HepG2 (cell line): Measurements from ENCODE around the gene SPPL2B. TPM values are rescaled to one million over a fixed set of nuclear protein-coding genes. Genes with fewer than 3 reads are reported as not detected.

Experiments
- BRF2 ChIP-seq: sonication (generic); formaldehyde crosslinking; IDR thresholded peaks from 2 replicates; pipeline ENCODE4 v1.8.1; 2022; ENCODE audit warnings: mild to moderate bottlenecking, missing genetic modification reagents
- DBP ChIP-seq: sonication (generic); formaldehyde crosslinking; IDR thresholded peaks from 2 replicates; pipeline ENCODE4 v1.4.0; 2020; ENCODE audit warnings: missing genetic modification reagents; ENCODE audit errors: not compliant biosample characterization
- FIP1L1 ChIP-seq: fragments of 200-400 bp; formaldehyde crosslinking; IDR thresholded peaks from 2 replicates; pipeline ENCODE4 v1.6.1; 2018; ENCODE audit warnings: low read depth, mild to moderate bottlenecking, low read length, moderate library complexity, borderline replicate concordance; ENCODE audit not compliant: insufficient read depth
- HDAC2 ChIP-seq: sonication (generic); formaldehyde crosslinking; IDR thresholded peaks from 2 replicates; pipeline ENCODE4 v1.4.0; 2020; ENCODE audit warnings: missing genetic modification reagents
- HINFP ChIP-seq: sonication (generic); formaldehyde crosslinking; IDR thresholded peaks from 2 replicates; pipeline ENCODE4 v1.4.0; 2020; ENCODE audit warnings: low read depth, mild to moderate bottlenecking, missing genetic modification reagents
- JUNB ChIP-seq: sonication (generic); formaldehyde crosslinking; IDR thresholded peaks from 2 replicates; pipeline ENCODE4 v1.8.0; 2022; ENCODE audit warnings: missing genetic modification reagents, mild to moderate bottlenecking, borderline replicate concordance
- MAFF ChIP-seq: IDR thresholded peaks from 2 replicates; pipeline ENCODE4 v1.6.1; 2011; ENCODE audit warnings: low read depth, low read length, improper control_type of control experiment
- MXI1 ChIP-seq: IDR thresholded peaks from 3 replicates; pipeline ENCODE4 v1.6.1; 2012; ENCODE audit warnings: low read depth, low read length, inconsistent platforms, borderline replicate concordance
- POLR2G ChIP-seq: fragments of 200-400 bp; formaldehyde crosslinking; IDR thresholded peaks from 2 replicates; pipeline ENCODE4 v1.6.1; 2018; ENCODE audit warnings: mild to moderate bottlenecking, low read depth, low read length, moderate library complexity
- SP2 ChIP-seq: sonication (generic); formaldehyde crosslinking; IDR thresholded peaks from 2 replicates; pipeline ENCODE4 v1.5.1; 2020; ENCODE audit warnings: mild to moderate bottlenecking, missing genetic modification reagents
- TAF1 ChIP-seq: sonication (generic); formaldehyde crosslinking; IDR thresholded peaks from 2 replicates; pipeline ENCODE4 v1.4.0; 2020; ENCODE audit warnings: missing genetic modification reagents
- ZNF33A ChIP-seq: sonication (generic); formaldehyde crosslinking; IDR thresholded peaks from 2 replicates; pipeline ENCODE4 v1.5.1; 2020; ENCODE audit warnings: missing genetic modification reagents, mild to moderate bottlenecking, moderate library complexity, borderline replicate concordance
- ZNF33B ChIP-seq: sonication (generic); formaldehyde crosslinking; IDR thresholded peaks from 2 replicates; pipeline ENCODE4 v1.5.1; 2020; ENCODE audit warnings: mild to moderate bottlenecking, missing genetic modification reagents
- ZNF572 ChIP-seq: sonication (generic); formaldehyde crosslinking; IDR thresholded peaks from 2 replicates; pipeline ENCODE4 v1.5.1; 2020; ENCODE audit warnings: mild to moderate bottlenecking, missing genetic modification reagents
- ZNF597 ChIP-seq: sonication (generic); formaldehyde crosslinking; IDR thresholded peaks from 2 replicates; pipeline ENCODE4 v1.5.0; 2020; ENCODE audit warnings: missing genetic modification reagents
- polyA plus RNA-seq, 8 experiments: library from polyadenylated mRNA; depleted of rRNA in 3 of 8; stranded (reverse) in 7 of 8; unstranded in 1 of 8; fragments of >200 nt; fragmentation: Illumina TruSeq in 4 of 8; extraction: Trizol in 4 of 8; gene quantifications; 2 replicates each; pipeline versions ENCODE4 v1.2.1 to v1.2.3, GENCODE V29; 2011 to 2016; ENCODE audit warnings: low read depth in 4 of 8, missing spikeins in 1 of 8, mixed read lengths in 1 of 8; ENCODE audit not compliant: insufficient read depth in 1 of 8
- total RNA-seq, 5 experiments: library from RNA; depleted of rRNA; stranded (reverse); fragments of >200 nt; fragmentation: Illumina TruSeq; extraction: Trizol; gene quantifications; 2 replicates each; pipeline ENCODE4 v1.2.3, GENCODE V29; 2016; ENCODE audit warnings: low read depth in 1 of 5
- TF ChIP-seq, protein P1 (sequence below): sonication (generic); formaldehyde crosslinking; IDR thresholded peaks from 2 replicates; pipeline ENCODE4 v1.4.0; 2020; ENCODE audit warnings: mild to moderate bottlenecking, missing genetic modification reagents
- TF ChIP-seq, protein P2 (sequence below): conservative IDR thresholded peaks from 2 replicates; pipeline ENCODE4 v1.6.1; 2018; ENCODE audit warnings: missing genetic modification reagents

SPPL2B gene
- total and polyA plus RNA-seq, 2 of the 13 experiments (the other 11 are each of a cell fraction or from before 2014, with no cell fraction given) = 14.9 to 15.2 TPM

DNA sequence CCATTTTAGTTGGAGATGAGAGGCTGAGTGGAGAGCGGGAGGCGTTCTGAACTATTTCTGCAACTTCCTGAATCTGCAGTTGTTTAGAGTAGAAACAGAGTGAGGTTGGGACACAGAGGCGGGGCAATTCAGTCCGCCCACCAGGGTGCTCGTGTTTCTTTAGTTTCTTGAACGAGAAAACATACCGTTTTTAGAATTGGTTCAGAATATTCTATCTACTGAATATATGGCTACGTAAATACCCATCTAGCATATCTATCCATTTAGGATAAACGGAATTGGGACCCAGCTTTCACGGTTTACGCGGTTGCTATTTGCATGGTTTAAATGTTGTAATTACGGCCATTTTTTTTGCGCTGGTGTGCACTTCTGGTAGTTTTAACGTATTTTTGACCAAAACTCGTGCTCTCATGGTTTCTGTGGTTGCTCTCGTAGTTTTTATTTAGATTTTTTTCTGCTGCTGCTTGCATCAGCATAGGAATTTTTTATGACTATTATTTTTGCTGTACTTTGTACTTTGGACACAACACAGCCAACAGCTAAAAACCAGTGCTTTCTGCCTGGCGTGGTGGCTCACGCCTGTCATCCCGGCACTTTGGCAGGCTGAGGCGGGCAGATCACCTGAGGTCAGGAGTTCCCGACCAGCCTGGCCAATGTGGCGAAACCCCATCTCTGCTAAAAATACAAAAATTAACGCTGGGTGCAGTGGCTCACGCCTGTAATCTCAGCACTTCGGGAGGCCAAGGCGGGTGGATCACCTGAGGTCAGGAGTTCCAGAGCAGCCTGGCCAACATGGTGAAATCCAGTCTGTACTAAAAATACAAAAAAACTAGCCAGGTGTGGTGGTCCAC lies 66.2 kb downstream of the SPPL2B start (continued):
- TF ChIP-seq HINFP (CRISPR knock-in tag) = no peak
- no peak for TF ChIP-seq JUNB (CRISPR knock-in tag)
- 0 out of 2 replicates have a peak, but pooled peaks have one; percentile 42 for TF ChIP-seq POLR2G
- TF ChIP-seq DBP (CRISPR knock-in tag) = no peak
- TF ChIP-seq MAFF = peak; percentile 17; the same call in 1 of the 2 replicates
- TF ChIP-seq HDAC2 (CRISPR knock-in tag) = no peak; the same call in 1 of the 2 replicates
- TF ChIP-seq BRF2 (CRISPR knock-in tag) = no peak
- no peak for TF ChIP-seq TAF1 (CRISPR knock-in tag)
- TF ChIP-seq SP2 (CRISPR knock-in tag) = no peak
- TF ChIP-seq, protein P1, sequence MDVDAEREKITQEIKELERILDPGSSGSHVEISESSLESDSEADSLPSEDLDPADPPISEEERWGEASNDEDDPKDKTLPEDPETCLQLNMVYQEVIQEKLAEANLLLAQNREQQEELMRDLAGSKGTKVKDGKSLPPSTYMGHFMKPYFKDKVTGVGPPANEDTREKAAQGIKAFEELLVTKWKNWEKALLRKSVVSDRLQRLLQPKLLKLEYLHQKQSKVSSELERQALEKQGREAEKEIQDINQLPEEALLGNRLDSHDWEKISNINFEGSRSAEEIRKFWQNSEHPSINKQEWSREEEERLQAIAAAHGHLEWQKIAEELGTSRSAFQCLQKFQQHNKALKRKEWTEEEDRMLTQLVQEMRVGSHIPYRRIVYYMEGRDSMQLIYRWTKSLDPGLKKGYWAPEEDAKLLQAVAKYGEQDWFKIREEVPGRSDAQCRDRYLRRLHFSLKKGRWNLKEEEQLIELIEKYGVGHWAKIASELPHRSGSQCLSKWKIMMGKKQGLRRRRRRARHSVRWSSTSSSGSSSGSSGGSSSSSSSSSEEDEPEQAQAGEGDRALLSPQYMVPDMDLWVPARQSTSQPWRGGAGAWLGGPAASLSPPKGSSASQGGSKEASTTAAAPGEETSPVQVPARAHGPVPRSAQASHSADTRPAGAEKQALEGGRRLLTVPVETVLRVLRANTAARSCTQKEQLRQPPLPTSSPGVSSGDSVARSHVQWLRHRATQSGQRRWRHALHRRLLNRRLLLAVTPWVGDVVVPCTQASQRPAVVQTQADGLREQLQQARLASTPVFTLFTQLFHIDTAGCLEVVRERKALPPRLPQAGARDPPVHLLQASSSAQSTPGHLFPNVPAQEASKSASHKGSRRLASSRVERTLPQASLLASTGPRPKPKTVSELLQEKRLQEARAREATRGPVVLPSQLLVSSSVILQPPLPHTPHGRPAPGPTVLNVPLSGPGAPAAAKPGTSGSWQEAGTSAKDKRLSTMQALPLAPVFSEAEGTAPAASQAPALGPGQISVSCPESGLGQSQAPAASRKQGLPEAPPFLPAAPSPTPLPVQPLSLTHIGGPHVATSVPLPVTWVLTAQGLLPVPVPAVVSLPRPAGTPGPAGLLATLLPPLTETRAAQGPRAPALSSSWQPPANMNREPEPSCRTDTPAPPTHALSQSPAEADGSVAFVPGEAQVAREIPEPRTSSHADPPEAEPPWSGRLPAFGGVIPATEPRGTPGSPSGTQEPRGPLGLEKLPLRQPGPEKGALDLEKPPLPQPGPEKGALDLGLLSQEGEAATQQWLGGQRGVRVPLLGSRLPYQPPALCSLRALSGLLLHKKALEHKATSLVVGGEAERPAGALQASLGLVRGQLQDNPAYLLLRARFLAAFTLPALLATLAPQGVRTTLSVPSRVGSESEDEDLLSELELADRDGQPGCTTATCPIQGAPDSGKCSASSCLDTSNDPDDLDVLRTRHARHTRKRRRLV (CRISPR knock-in tag) = no peak
- no peak for TF ChIP-seq ZNF572 (CRISPR knock-in tag)
- no peak for TF ChIP-seq ZNF33A (CRISPR knock-in tag)
- TF ChIP-seq, protein P2, sequence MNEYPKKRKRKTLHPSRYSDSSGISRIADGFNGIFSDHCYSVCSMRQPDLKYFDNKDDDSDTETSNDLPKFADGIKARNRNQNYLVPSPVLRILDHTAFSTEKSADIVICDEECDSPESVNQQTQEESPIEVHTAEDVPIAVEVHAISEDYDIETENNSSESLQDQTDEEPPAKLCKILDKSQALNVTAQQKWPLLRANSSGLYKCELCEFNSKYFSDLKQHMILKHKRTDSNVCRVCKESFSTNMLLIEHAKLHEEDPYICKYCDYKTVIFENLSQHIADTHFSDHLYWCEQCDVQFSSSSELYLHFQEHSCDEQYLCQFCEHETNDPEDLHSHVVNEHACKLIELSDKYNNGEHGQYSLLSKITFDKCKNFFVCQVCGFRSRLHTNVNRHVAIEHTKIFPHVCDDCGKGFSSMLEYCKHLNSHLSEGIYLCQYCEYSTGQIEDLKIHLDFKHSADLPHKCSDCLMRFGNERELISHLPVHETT (CRISPR knock-in tag) = no peak
- no peak for TF ChIP-seq ZNF33B (CRISPR knock-in tag)
- TF ChIP-seq FIP1L1 = no peak
- peak; percentile 63; the same call in 1 of the 3 replicates for TF ChIP-seq MXI1
- no peak for TF ChIP-seq ZNF597
